PFSK-1 (cell line): Measurements from ENCODE around the gene IKZF5.

Source experiments
- FOXP2 ChIP-seq: optimal IDR thresholded peaks from 2 replicates; pipeline ENCODE3; 2011; ENCODE audit warnings: borderline replicate concordance, control low read depth, inconsistent platforms; ENCODE audit not compliant: insufficient read depth; ENCODE audit errors: extremely low read length, extremely low read depth
- POLR2AphosphoS5 ChIP-seq: IDR thresholded peaks from 2 replicates; pipeline ENCODE4 v1.6.1; 2012; ENCODE audit warnings: low read depth, mild to moderate bottlenecking, control low read depth, low read length, moderate library complexity
- SIN3A ChIP-seq: IDR thresholded peaks from 2 replicates; pipeline ENCODE4 v1.6.1; 2012; ENCODE audit warnings: mild to moderate bottlenecking, low read length, moderate library complexity, borderline replicate concordance; ENCODE audit not compliant: insufficient read depth
- TAF1 ChIP-seq: IDR thresholded peaks from 2 replicates; pipeline ENCODE4 v1.6.1; 2012; ENCODE audit warnings: low read length, control low read depth, borderline replicate concordance; ENCODE audit not compliant: insufficient read depth
- TF ChIP-seq, protein P1 (sequence below), 2 experiments: IDR thresholded peaks; 2 replicates each; pipeline versions ENCODE4 v1.6.1 to v1.8.0; 2011 to 2012; ENCODE audit warnings: low read depth in 2 of 2, low read length in 2 of 2, control low read depth in 1 of 2, inconsistent platforms in 1 of 2, mild to moderate bottlenecking in 1 of 2, moderate library complexity in 1 of 2; ENCODE audit not compliant: insufficient read depth in 1 of 2

IKZF5 gene

DNA sequence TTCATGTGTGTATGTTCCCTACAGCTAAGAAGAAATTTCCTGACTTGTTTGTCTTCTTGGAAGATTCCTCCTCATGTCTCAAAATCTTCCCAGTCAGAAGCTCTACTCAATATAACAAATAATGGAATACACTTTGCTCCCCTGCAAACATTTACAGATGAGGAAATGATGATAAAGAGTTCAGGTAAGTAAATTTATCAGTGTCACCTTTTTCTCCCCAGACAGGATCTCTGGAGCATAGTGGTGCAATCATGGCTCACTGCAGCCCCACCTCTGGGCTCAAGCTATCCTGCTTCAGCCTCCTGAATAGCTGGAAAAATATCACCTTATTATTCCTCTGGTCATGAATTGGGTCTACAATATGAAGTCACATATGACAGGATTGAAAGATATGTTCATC, 25.7 kb upstream of the IKZF5 start:
- no peak for TF ChIP-seq SIN3A
- TF ChIP-seq POLR2AphosphoS5 = no peak
- TF ChIP-seq, protein P1, sequence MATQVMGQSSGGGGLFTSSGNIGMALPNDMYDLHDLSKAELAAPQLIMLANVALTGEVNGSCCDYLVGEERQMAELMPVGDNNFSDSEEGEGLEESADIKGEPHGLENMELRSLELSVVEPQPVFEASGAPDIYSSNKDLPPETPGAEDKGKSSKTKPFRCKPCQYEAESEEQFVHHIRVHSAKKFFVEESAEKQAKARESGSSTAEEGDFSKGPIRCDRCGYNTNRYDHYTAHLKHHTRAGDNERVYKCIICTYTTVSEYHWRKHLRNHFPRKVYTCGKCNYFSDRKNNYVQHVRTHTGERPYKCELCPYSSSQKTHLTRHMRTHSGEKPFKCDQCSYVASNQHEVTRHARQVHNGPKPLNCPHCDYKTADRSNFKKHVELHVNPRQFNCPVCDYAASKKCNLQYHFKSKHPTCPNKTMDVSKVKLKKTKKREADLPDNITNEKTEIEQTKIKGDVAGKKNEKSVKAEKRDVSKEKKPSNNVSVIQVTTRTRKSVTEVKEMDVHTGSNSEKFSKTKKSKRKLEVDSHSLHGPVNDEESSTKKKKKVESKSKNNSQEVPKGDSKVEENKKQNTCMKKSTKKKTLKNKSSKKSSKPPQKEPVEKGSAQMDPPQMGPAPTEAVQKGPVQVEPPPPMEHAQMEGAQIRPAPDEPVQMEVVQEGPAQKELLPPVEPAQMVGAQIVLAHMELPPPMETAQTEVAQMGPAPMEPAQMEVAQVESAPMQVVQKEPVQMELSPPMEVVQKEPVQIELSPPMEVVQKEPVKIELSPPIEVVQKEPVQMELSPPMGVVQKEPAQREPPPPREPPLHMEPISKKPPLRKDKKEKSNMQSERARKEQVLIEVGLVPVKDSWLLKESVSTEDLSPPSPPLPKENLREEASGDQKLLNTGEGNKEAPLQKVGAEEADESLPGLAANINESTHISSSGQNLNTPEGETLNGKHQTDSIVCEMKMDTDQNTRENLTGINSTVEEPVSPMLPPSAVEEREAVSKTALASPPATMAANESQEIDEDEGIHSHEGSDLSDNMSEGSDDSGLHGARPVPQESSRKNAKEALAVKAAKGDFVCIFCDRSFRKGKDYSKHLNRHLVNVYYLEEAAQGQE (IDR thresholded peaks at IDR 0.05; ENCODE audit: insufficient read depth in 1 of 2, low read depth in 2 of 2, low read length in 2 of 2) = no peak
- TF ChIP-seq TAF1 = no peak
- TF ChIP-seq FOXP2 = no peak

DNA sequence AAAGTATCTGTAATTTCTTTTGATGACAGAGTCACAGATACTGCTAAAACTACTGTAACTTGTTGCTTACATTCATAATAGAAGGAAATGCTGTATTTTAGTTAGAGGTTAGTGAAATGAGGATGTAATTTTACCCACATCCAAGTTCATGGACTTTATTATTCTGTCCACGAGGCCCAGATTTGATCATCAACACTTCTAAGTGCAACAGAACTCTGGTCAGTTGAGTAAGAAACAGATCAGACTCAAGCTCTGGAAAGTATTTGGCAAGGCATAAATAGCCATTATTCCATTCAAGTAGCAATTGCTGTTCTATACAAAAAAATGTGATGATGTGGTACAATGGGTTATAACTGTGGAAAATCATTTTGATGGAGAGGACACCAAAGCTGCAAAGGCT, 22.5 kb upstream of the IKZF5 start:
- TF ChIP-seq FOXP2 = no peak
- TF ChIP-seq POLR2AphosphoS5 = no peak

DNA sequence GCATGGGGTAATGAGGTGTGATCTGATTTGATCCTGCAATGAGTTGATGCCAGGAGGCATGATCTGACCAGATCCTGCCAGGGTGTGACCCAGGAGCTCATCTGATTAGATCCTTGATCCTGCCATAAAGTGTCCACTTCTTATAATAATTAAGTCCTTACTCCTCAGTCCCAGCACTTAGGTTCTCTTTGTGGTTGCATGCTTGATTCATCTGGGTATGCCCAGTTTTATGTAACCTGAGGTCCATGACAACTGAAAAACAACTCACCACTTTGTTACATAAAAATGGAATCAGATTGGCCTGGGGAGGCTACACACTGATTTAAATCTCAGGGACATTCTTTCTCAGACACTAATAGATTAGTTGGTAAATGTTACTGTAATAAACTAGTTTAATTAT, 19.3 kb upstream of the IKZF5 start:
- TF ChIP-seq, protein P1 (IDR thresholded peaks at IDR 0.05; ENCODE audit: insufficient read depth in 1 of 2, low read depth in 2 of 2, low read length in 2 of 2) = no peak
- TF ChIP-seq POLR2AphosphoS5 = no peak
- no peak for TF ChIP-seq FOXP2
- no peak for TF ChIP-seq TAF1
- no peak for TF ChIP-seq SIN3A

DNA sequence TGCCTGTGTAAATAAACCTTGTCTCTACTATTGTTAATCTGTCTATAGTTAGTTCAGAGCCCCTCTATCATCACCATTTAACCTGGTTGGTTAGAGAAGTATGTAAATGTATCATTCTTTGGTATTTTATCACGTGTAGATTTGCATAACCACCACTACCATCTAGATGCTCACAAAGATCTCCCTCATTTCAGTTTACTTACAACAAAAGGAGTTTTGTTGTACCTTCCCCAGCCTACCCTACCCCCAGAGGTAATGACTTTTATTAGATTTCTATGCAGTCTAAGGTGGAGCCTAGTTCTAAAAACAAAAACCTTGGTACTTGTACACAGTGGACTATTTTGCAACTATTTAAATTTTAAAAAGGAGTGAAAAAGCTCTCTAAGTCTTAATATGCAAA, 17.7 kb upstream of the IKZF5 start:
- TF ChIP-seq TAF1 = no peak
- no peak for TF ChIP-seq POLR2AphosphoS5
- no peak for TF ChIP-seq FOXP2
- TF ChIP-seq, protein P1 (IDR thresholded peaks at IDR 0.05; ENCODE audit: insufficient read depth in 1 of 2, low read depth in 2 of 2, low read length in 2 of 2) = no peak
- no peak for TF ChIP-seq SIN3A

DNA sequence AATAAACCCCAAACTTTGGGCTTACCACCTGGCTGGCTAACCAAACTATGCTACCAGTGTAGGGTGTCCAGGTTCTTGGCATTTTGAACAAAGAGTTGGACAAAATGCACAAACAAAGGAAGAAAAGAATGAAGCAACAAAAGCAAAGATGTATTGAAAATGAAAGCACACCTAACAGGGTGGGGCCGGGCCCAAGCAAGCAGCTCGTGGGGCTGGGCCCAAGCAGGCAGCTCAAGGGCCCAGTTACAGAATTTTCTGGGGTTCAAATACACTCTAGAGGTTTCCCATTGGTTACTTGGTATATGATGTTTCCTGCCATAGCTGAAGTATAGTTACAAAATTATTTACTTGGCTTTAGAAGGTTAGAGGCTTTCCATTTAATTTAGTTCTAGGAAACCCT, 15.9 kb upstream of the IKZF5 start:
- TF ChIP-seq, protein P1 (IDR thresholded peaks at IDR 0.05; ENCODE audit: insufficient read depth in 1 of 2, low read depth in 2 of 2, low read length in 2 of 2) = no peak
- TF ChIP-seq POLR2AphosphoS5 (no peak), TAF1 (no peak), FOXP2 (no peak)

DNA sequence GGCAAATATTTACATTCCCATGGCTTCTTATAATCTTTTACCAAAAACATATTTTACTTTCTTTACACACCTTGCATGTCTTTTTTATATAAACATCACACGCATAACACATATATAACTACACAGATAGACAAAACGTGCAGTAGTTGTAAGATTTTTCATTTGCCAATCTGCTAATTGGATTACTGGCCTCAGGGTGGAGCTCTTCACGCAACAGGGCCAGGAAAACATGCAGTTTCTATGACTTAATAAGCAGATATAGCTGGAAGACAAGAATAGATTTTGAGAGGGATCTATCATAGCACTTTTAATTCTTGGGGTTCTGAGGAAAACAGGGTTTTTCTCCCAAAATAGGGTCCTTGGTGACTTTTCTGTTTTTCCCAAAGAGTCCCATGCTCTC, 12.9 kb upstream of the IKZF5 start:
- TF ChIP-seq, protein P1 (IDR thresholded peaks at IDR 0.05; ENCODE audit: insufficient read depth in 1 of 2, low read depth in 2 of 2, low read length in 2 of 2) = no peak
- TF ChIP-seq FOXP2 (no peak), POLR2AphosphoS5 (no peak), TAF1 (no peak), SIN3A (no peak)
